Brain microvascular endothelial cell (primary cell): ENCODE results near the gene ELMO2.
A peak's percentile ranks its signal among the peaks of the same experiment; 100 is the strongest.

ENCODE experiments used
- DNase-seq: peaks from one replicate; pipeline ENCODE4 v3.0.0-alpha.2; 2020
- H3K27ac ChIP-seq: fragments of 250-450 bp; sonication (Bioruptor Pico); 2 replicates; pipeline ENCODE4 v1.5.1; 2020; ENCODE audit warnings: mild to moderate bottlenecking, moderate library complexity
- H3K27me3 ChIP-seq: fragments of 250-450 bp; sonication (Bioruptor Pico); replicated peaks from 2 replicates; pipeline ENCODE4 v1.5.1; 2020; ENCODE audit warnings: mild to moderate bottlenecking
- H3K36me3 ChIP-seq: fragments of 250-450 bp; sonication (Bioruptor Pico); replicated peaks from 2 replicates; pipeline ENCODE4 v1.5.1; 2020; ENCODE audit warnings: mild to moderate bottlenecking
- H3K4me3 ChIP-seq: 2 replicates; pipeline ENCODE4 v1.5.1; 2011; ENCODE audit warnings: low read depth, mild to moderate bottlenecking, control low read depth, low read length, moderate library complexity
- CTCF ChIP-seq: IDR thresholded peaks from 2 replicates; pipeline ENCODE4 v1.5.1; 2011; ENCODE audit warnings: low read depth, mild to moderate bottlenecking, moderate library complexity, low read length, control low read depth, inconsistent platforms; ENCODE audit errors: missing control alignments
- in situ Hi-C: cut with HindIII; loops from 2 replicates; pipeline ENCODE4 v1.10.0; 2017; ENCODE audit warnings: low sequenced_read_pairs, low pct_ligation_motif_present

The ELMO2 gene

GRCh38 chr20:46406200-46406985, at the start of gene ELMO2:
Gene ELMO2 (minus strand): TSS chr20:46406615. CDS start chr20:46394482, 12,133 bp downstream.
- in situ Hi-C loops, result no loop called here
- Histone ChIP-seq H3K27me3 (no peaks in the 10 kb centered on the region), H3K27ac (peak within 1 kb of the TSS; percentile 82), H3K36me3 (no peaks in the 10 kb centered on the region), H3K4me3 (peak within 1 kb of the TSS; percentile 80)
- DNase-seq, result peak; percentile 97
- TF ChIP-seq CTCF, result peak; percentile 2

GRCh38 chr20:46455729-46456128, 49.3 kb upstream of the ELMO2 start:
- Histone ChIP-seq H3K36me3 (no peaks in the 10 kb centered on the region), H3K27ac (no peak overlapping the region), H3K27me3 (peaks cover 2% of the 10 kb centered on the region), H3K4me3 (no peak overlapping the region)
- TF ChIP-seq CTCF, result no peak
- in situ Hi-C loops, result no loop called here
- no peak for DNase-seq

- Histone ChIP-seq H3K27me3 (no peaks in the 10 kb centered on the region), H3K36me3 (no peaks in the 10 kb centered on the region), H3K27ac (no peak overlapping the region), H3K4me3 (no peak overlapping the region)
- no peak for DNase-seq
- no peak for TF ChIP-seq CTCF
- in situ Hi-C loops, result no loop called here
Measured at GRCh38 chr20:46446851-46447250, 40.4 kb upstream of the ELMO2 start.

DNA sequence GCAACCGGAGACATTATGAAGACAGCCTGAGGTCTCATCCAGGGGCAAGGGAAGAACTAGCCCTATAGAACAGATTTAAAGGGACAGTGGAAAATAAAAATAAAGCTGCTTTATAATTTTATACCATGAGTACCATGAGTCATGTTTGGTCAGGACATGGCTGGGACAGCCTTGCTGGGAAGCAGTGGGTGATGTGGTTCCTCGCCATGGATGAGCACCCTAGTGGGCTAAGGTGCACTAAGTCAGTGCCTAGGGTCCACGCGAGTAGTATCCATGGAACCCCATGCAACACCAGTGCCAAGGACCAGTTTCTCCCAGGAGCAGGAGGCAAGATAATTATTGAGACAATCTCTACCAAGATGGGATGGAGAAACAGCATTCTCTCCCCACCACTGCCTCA, 33.4 kb upstream of the ELMO2 start:
- DNase-seq, result no peak
- no peak for TF ChIP-seq CTCF
- in situ Hi-C loops, result no loop called here
- Histone ChIP-seq H3K27me3 (no peaks in the 10 kb centered on the region), H3K27ac (no peak overlapping the region), H3K4me3 (no peak overlapping the region), H3K36me3 (no peaks in the 10 kb centered on the region)

- Histone ChIP-seq H3K36me3 (no peaks in the 10 kb centered on the region), H3K4me3 (no peak overlapping the region), H3K27me3 (no peaks in the 10 kb centered on the region), H3K27ac (no peak overlapping the region)
- in situ Hi-C loops, result no loop called here
- peak; percentile 58 for TF ChIP-seq CTCF
- DNase-seq, result peak; percentile 47
Measured at GRCh38 chr20:46438156-46438750, 31.8 kb upstream of the ELMO2 start.
